OCI-LY1 (cell line): ENCODE data around the gene RAVER1.

Experiments
- H2AFZ ChIP-seq: fragments of 200-600 bp; sonication (generic), shearing (Covaris generic); 2 replicates; pipeline ENCODE4 v1.6.0; 2014; ENCODE audit warnings: antibody characterized with exemption, mild to moderate bottlenecking, low read length
- H3F3A ChIP-seq: fragments of 200-600 bp; sonication (generic), shearing (Covaris generic); 2 replicates; pipeline ENCODE4 v1.6.0; 2014; ENCODE audit warnings: mild to moderate bottlenecking, antibody characterized with exemption, low read length, moderate library complexity; ENCODE audit not compliant: insufficient read depth
- H3K27ac ChIP-seq: fragments of 200-600 bp; sonication (generic); 2 replicates; pipeline ENCODE4 v1.5.1; 2014; ENCODE audit warnings: low read length, mixed run types, mild to moderate bottlenecking, low read depth; ENCODE audit not compliant: poor library complexity, severe bottlenecking
- H3K27me3 ChIP-seq: fragments of 200-600 bp; sonication (generic); 2 replicates; pipeline ENCODE4 v1.6.0; 2014; ENCODE audit warnings: antibody characterized with exemption, mild to moderate bottlenecking, low read length, moderate library complexity; ENCODE audit not compliant: insufficient read depth
- H3K36me3 ChIP-seq: fragments of 200-600 bp; sonication (generic); 2 replicates; pipeline ENCODE4 v1.6.1; 2014; ENCODE audit warnings: mild to moderate bottlenecking, antibody characterized with exemption, low read length, moderate library complexity, mixed read lengths; ENCODE audit not compliant: insufficient read depth
- H3K4me1 ChIP-seq: fragments of 200-600 bp; sonication (generic); 2 replicates; pipeline ENCODE4 v1.5.1; 2014; ENCODE audit warnings: mild to moderate bottlenecking, low read length, moderate library complexity; ENCODE audit not compliant: insufficient read depth, severe bottlenecking
- H3K4me2 ChIP-seq: fragments of 200-600 bp; sonication (generic), shearing (Covaris generic); 2 replicates; pipeline ENCODE4 v1.6.1; 2014; ENCODE audit warnings: low read length
- H3K4me3 ChIP-seq: fragments of 200-600 bp; sonication (generic); 2 replicates; pipeline ENCODE4 v1.5.1; 2014; ENCODE audit warnings: low read length, low read depth, mild to moderate bottlenecking, mixed read lengths; ENCODE audit not compliant: poor library complexity, severe bottlenecking
- H3K79me2 ChIP-seq: fragments of 200-600 bp; shearing (Covaris generic); 2 replicates; pipeline ENCODE4 v1.6.1; 2016; ENCODE audit warnings: mixed run types, low read length, mixed read lengths; ENCODE audit not compliant: insufficient read depth
- H3K9ac ChIP-seq: fragments of 200-600 bp; sonication (generic), shearing (Covaris generic); 2 replicates; pipeline ENCODE4 v1.6.1; 2014; ENCODE audit warnings: mild to moderate bottlenecking, low read length, mixed read lengths
- H3K9me2 ChIP-seq: fragments of 200-600 bp; sonication (generic), shearing (Covaris generic); 2 replicates; pipeline ENCODE4 v1.6.1; 2014; ENCODE audit warnings: low read depth, mild to moderate bottlenecking, low read length, mixed read lengths
- H3K9me3 ChIP-seq: fragments of 200-600 bp; shearing (Covaris generic); 2 replicates; pipeline ENCODE4 v1.6.1; 2014; ENCODE audit warnings: low read length, mixed read lengths
- H4K20me1 ChIP-seq: fragments of 200-600 bp; sonication (generic), shearing (Covaris generic); 2 replicates; pipeline ENCODE4 v1.6.0; 2016; ENCODE audit warnings: mild to moderate bottlenecking, low read length; ENCODE audit not compliant: insufficient read depth
- EZH2 ChIP-seq: fragments of 200-600 bp; sonication (generic), shearing (Covaris generic); IDR thresholded peaks from 2 replicates; pipeline ENCODE4 v1.8.0; 2017; ENCODE audit warnings: borderline replicate concordance, mixed run types, mild to moderate bottlenecking, antibody characterized with exemption, low read length, moderate library complexity, mixed read lengths
- TF ChIP-seq, protein P1 (sequence below): fragments of 200-600 bp; sonication (generic), shearing (Covaris generic); IDR thresholded peaks from 2 replicates; pipeline ENCODE4 v1.5.1; 2017; ENCODE audit warnings: mild to moderate bottlenecking, antibody characterized with exemption, low read length, moderate library complexity, mixed read lengths

Gene RAVER1

DNA sequence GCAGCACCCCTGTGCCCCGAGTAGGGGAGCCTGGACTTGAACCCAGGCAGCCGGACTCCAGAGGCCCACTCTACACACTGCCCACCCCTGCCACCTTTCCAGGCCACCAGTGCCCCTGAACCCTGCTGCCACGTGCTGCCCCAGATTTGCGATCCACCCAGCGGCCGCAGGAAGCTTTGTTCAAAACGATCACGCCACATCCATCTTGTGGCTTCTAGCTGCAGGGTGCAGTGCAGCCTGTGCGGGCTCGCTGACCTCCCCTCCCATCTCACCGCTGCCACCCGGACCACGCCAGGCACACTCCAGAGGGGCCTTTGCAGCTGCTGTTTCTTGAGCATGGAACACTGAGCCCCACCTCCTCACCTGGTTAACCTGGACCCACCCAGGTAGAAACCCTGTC is 3.8 kb downstream of the RAVER1 start:
- Histone ChIP-seq H3K36me3 (peaks cover 73% of the 10 kb centered on the region), H3K79me2 (peaks cover 14% of the 10 kb centered on the region)
- no peak for TF ChIP-seq EZH2
- TF ChIP-seq, protein P1, sequence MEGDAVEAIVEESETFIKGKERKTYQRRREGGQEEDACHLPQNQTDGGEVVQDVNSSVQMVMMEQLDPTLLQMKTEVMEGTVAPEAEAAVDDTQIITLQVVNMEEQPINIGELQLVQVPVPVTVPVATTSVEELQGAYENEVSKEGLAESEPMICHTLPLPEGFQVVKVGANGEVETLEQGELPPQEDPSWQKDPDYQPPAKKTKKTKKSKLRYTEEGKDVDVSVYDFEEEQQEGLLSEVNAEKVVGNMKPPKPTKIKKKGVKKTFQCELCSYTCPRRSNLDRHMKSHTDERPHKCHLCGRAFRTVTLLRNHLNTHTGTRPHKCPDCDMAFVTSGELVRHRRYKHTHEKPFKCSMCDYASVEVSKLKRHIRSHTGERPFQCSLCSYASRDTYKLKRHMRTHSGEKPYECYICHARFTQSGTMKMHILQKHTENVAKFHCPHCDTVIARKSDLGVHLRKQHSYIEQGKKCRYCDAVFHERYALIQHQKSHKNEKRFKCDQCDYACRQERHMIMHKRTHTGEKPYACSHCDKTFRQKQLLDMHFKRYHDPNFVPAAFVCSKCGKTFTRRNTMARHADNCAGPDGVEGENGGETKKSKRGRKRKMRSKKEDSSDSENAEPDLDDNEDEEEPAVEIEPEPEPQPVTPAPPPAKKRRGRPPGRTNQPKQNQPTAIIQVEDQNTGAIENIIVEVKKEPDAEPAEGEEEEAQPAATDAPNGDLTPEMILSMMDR = no peak

DNA sequence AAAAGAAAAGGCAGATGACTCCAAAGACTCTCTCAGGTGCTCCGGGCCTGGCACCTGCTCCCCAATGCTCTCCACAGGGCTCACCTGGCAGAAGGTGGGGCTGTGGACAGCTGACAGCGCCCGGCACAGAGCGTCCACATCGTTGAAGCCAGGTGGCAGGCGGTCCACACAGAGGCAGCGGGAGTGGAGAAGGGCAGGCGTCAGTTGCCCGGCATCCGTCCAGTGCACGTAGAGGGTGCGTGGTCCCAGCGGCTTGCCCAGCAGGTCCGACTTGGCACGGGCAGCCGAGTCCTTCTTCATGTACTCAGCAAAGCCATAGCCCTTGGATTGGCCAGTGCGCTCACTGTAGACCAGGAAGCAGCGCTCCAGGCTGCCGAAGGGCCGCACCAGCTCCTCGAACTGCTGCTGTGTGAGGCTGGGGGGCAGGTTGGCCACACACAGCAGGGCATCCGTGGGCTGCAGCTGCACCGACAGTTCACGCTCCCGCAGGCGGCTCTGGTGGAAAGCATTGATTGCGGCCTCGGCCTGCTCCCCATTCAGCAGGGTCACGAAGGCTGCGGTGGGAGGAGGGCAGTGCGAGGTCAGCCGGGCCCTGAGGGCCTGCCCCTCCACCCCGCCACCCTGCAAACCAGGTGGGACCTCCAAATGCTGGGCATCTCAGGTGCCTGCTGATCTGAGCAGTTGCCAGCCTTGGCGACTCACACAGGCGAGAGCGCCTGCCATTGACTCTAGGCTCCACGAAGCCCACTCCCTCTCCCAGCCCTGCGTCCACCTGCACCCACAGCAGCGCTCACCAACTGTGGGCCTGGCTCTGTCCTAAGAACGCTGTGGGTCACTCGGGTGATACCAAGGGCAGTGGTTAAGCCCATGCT is 4.5 kb downstream of the RAVER1 start:
- peaks cover 14% of the 10 kb centered on the region for H3K79me2 ChIP-seq
- no peaks in the 10 kb centered on the region for H3K9me2 ChIP-seq
- H4K20me1 ChIP-seq = no peaks in the 10 kb centered on the region
- H3K9me3 ChIP-seq = no peaks in the 10 kb centered on the region
- H3K36me3 ChIP-seq = peaks cover 79% of the 10 kb centered on the region
- H3K4me3 ChIP-seq = no peak overlapping the region
- H3K27me3 ChIP-seq = no peaks in the 10 kb centered on the region
- no peak for TF ChIP-seq EZH2
- TF ChIP-seq, protein P1 = no peak
- no peaks in the 10 kb centered on the region; the same call in 1 of the 2 replicates for H3F3A ChIP-seq
- peaks cover 27% of the 10 kb centered on the region for H3K4me1 ChIP-seq
- H2AFZ ChIP-seq = no peak overlapping the region
- H3K4me2 ChIP-seq = no peak overlapping the region
- no peak overlapping the region for H3K27ac ChIP-seq
- no peak overlapping the region for H3K9ac ChIP-seq

More for the DNA sequence above, 3.8 kb downstream of the RAVER1 start:
- Histone ChIP-seq H3K27me3 (no peaks in the 10 kb centered on the region), H3K9me2 (no peaks in the 10 kb centered on the region), H3K4me3 (no peak overlapping the region), H3K4me1 (peaks cover 34% of the 10 kb centered on the region), H2AFZ (no peak overlapping the region), H3F3A (no peaks in the 10 kb centered on the region; the same call in 1 of the 2 replicates), H3K4me2 (no peak overlapping the region), H3K27ac (no peak overlapping the region), H4K20me1 (no peaks in the 10 kb centered on the region), H3K9me3 (no peaks in the 10 kb centered on the region), H3K9ac (no peak overlapping the region)

DNA sequence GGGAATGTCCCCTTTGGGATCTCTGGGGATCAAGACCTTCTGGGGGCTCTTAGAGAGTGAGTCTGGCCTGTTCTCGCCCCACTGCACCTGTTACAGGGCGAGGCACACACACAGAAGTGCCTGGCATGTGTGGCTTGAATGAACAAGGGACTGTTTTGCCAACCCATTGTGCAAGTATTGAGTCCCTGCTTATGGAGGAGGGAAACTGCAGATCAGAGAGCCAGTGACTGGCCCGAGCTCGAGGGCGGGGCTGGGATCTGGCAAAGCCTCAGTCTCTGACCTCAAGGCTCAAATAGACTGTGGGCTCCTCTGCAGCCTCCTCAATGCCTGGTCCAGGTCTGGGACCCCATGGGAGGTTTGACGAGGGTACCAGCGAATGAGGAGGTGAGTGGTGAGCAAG is 5.5 kb downstream of the RAVER1 start:
- H3K27ac ChIP-seq = no peak overlapping the region
- peaks cover 32% of the 10 kb centered on the region for H3K4me1 ChIP-seq
- no peak overlapping the region for H3K4me2 ChIP-seq
- H3F3A ChIP-seq = no peaks in the 10 kb centered on the region; the same call in 1 of the 2 replicates
- H3K4me3 ChIP-seq = no peak overlapping the region
- peaks cover 82% of the 10 kb centered on the region for H3K36me3 ChIP-seq
- no peak overlapping the region for H2AFZ ChIP-seq
- H3K9me3 ChIP-seq = no peaks in the 10 kb centered on the region
- TF ChIP-seq, protein P1 = no peak
- no peak for TF ChIP-seq EZH2
- H4K20me1 ChIP-seq = no peaks in the 10 kb centered on the region
- H3K9me2 ChIP-seq = no peaks in the 10 kb centered on the region
- H3K9ac ChIP-seq = no peak overlapping the region
- H3K27me3 ChIP-seq = no peaks in the 10 kb centered on the region
- H3K79me2 ChIP-seq = peaks cover 14% of the 10 kb centered on the region
